HG02943 (cell line): ENCODE measurements around the gene MSL3B.

Experiments used
- ATAC-seq: cut with Tn5 transposase; IDR thresholded peaks from one replicate; pipeline ENCODE4 v1.9.1; 2021; ENCODE audit warnings: mild to moderate bottlenecking, low read depth, moderate library complexity; ENCODE audit not compliant: unreplicated experiment

MSL3B gene

GRCh38 chr2:233835230-233836186, 32.7 kb downstream of the MSL3B start:
- ATAC-seq = no peak

GRCh38 chr2:233833345-233833744, 34.8 kb downstream of the MSL3B start:
- no peak for ATAC-seq

GRCh38 chr2:233832869-233833311, 35.3 kb downstream of the MSL3B start:
- no peak for ATAC-seq

- ATAC-seq = no peak
Measured at GRCh38 chr2:233832414-233832813, 35.8 kb downstream of the MSL3B start.

- ATAC-seq = no peak
Measured at GRCh38 chr2:233831861-233832260, 36.3 kb downstream of the MSL3B start.

GRCh38 chr2:233831011-233831721, 37.0 kb downstream of the MSL3B start:
- no peak for ATAC-seq

- ATAC-seq = no peak
Measured at GRCh38 chr2:233830111-233830802, 37.9 kb downstream of the MSL3B start.

GRCh38 chr2:233829193-233830110, 38.7 kb downstream of the MSL3B start:
- no peak for ATAC-seq

GRCh38 chr2:233828546-233829192, 39.5 kb downstream of the MSL3B start:
- no peak for ATAC-seq

- ATAC-seq = no peak
Measured at GRCh38 chr2:233824373-233824772, 43.8 kb downstream of the MSL3B start.

- no peak for ATAC-seq
Measured at GRCh38 chr2:233823731-233824121, 44.5 kb downstream of the MSL3B start.

- ATAC-seq = no peak
Measured at GRCh38 chr2:233822781-233823730, 45.1 kb downstream of the MSL3B start.

- no peak for ATAC-seq
Measured at GRCh38 chr2:233822101-233822771, 46.0 kb downstream of the MSL3B start.

GRCh38 chr2:233821709-233822100, 46.5 kb downstream of the MSL3B start:
- ATAC-seq = no peak

- ATAC-seq = no peak
Measured at GRCh38 chr2:233821196-233821595, 47.0 kb downstream of the MSL3B start.

- no peak for ATAC-seq
Measured at GRCh38 chr2:233820774-233821105, 47.4 kb downstream of the MSL3B start.

GRCh38 chr2:233819884-233820773, 48.1 kb downstream of the MSL3B start:
- no peak for ATAC-seq
